NCI-H1436 (cell line): ENCODE measurements around the gene TSPEAR.
A peak's percentile ranks its signal among the peaks of the same experiment; 100 is the strongest.

Experiments used
- DNase-seq: peaks from one replicate; lab custom pipeline; 2025; lab: John Stamatoyannopoulos, UW

TSPEAR gene

DNA sequence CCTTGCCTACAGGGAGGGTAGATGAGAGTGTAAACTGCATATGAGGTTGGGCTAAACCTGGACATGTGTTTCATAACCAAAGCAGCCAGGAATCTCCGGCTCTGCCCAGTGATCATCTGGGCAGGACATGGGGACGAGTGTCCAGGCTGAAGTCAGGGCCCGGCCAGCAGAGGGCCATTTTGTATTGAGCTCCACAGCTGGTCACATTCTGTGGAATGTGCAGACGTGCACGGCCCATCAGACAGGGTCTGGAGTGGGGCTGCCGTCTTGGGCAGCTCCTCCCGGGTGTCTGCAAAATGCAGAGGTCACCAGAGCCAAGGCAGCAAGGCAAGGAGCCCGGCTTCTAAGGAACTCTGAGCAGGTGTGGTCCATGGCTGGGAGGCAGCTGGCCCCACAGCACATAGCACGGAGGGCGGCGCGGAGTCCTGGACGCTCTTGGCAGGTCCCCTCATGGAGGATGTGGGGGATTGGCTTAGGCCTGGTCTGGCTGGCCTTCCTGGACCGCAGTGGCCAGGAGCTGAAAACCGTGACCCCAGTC, 249.8 kb downstream of the TSPEAR start:
- DNase-seq, result no peak

DNA sequence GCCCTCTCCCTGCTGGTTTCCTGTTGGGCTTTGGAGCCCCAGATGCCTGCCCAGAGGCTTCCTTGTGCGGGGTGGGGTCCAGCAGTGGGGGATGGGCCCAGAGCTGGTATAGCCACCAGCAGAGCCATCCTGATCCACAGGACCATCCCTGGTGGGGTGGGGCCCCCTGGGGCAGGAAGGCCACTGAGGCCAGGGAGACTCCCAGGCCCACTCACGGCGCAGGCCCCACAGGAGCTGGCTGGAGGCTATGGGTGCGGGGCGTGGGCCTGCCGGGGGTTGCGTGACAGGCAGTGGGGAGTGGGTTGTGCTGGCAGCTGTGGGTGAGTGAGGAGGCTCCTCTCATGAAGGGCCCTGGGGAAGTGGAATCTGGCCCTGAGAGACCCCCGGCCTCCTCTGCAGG, 250.4 kb downstream of the TSPEAR start:
- no peak for DNase-seq

DNA sequence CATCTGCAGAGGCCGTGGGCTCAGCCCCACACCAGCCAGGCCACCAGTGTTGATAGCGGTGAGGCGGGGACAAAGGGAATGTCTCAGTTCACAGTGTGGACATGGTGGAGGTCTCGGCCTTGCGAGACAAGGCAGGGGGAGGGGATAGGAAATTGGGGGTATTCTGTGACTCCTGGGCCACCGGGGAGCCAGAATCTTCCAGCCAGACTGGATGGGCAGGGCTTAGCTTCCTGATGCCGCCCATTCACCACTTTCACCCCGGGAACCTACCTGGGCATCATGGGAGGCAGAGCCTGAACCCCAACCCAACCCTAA, 251.0 kb downstream of the TSPEAR start:
- DNase-seq, result no peak

DNA sequence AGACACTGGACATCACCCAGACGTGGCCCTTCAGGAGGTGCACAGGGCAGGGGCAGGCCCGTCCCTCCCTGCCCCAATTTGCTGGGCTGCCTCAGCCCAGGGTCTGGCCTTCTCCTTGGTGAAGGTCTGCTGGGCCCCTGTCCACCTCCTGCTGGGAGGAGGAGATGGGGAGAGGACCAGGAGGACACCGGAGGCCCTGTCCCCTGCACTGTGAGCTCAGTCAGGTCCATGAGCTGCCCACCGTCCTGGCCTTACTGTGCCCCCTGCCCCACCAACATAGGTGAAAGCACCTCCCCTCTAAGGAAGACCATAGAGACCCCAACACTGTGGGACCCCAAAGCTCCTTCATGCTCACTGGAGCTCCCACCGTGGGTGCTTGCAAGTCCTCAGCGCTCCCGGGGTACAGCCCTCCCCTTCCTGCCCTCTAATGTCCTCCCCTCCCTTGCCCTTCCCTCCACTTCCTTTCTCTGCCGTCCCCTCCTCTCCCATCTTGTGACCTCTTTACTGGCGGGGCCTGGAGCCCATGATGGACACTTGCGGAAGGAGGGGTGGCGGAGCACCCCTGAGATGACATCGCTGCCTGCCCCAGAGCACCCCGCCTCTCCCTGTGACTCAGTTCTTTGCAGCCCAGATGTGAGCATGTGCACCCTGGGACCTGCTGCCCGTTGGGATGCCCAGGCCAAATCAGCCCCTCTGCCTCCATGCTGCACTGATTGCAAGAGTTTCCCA, 251.5 kb downstream of the TSPEAR start:
- no peak for DNase-seq

DNA sequence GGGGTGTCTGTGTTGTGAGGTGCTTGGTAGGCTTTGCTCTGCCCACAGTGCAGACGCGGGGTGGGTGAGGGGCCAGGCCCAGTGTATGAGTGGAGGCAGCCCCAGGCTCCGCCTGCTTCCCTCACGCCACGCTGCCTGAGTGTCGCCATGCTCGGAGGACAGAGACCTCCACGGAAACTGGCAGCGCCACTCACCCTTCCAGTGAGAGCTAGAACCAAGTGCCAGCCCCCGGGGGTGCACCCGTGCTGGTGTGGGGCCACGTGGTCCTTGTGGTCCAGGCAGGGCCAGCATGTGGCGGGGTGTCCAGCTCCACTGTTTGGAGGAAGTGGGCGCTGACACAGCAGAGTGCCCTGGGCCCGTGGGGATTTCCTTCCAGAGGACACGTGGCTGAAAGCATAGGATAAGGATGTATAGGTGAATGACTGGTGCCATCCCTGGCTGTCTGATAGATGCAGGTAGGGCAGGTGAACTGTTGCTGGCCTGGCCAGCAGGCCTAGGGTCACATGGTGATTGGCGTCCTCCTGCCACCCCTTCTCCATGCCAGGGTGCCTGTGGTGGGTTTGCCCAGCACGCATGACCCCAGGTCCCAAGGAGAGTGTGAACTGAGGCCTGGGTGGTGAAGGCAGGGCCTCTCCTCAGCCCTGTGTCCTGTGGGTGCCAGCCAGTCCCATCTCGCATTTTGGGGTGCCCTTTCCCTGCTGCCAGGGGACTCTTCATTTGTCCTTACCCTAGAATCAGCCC, 252.2 kb downstream of the TSPEAR start:
- DNase-seq, result no peak

DNA sequence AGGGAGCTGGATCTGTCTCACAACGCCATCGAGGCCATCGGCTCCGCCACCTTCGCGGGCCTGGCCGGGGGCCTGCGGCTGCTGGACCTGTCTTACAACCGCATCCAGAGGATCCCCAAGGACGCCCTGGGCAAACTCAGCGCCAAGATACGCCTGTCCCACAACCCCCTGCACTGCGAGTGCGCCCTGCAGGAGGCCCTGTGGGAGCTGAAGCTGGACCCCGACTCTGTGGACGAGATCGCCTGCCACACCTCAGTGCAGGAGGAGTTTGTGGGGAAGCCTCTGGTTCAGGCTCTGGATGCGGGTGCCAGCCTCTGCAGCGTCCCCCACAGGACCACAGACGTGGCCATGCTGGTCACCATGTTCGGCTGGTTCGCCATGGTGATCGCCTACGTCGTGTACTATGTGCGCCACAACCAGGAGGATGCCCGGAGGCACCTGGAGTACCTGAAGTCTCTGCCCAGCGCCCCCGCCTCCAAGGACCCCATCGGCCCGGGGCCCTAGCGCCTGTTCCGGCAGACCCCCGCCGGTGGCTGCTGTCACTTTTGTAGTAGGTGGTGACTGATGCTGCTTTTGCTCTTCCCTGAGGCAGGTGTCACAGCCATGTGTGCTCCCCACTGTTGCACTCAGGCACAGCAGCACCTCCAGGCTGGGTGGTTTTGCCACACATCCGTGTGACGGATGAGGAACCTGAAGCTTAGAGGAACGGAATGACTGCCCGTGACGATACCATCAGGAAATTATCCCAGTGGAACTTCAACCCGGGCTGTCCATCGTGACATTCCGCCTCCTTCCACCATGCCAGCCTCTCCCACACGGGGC, 254.2 kb downstream of the TSPEAR start:
- DNase-seq, result no peak

DNA sequence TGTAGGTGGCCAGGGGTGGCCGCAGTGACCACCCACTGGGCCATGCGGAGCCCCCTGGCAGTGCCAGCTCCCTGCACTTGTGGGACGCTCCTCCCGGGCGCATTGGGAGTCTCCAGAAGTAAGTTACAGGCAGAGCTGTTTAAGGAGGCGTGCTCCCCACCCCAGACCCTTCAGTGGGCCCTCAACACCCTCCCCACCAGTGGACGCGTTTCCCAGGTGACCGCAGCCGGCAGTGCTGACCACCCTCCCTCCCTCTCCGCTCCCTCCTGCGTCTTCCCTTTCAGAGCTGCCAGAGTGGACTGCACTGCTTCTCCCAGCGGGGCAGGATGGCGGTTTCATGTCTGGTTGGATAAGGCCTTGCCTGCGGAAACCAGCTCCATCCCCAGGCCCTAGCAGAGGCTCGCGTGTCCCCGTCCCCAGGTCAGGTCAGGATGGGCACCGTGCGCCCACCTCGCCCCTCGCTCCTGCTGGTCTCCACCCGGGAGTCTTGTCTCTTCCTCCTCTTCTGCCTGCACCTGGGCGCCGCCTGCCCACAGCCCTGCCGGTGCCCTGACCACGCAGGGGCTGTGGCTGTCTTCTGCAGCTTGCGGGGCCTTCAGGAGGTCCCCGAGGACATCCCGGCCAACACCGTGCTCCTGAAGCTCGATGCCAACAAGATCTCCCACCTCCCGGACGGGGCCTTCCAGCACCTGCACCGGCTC, 255.0 kb downstream of the TSPEAR start:
- no peak for DNase-seq

DNA sequence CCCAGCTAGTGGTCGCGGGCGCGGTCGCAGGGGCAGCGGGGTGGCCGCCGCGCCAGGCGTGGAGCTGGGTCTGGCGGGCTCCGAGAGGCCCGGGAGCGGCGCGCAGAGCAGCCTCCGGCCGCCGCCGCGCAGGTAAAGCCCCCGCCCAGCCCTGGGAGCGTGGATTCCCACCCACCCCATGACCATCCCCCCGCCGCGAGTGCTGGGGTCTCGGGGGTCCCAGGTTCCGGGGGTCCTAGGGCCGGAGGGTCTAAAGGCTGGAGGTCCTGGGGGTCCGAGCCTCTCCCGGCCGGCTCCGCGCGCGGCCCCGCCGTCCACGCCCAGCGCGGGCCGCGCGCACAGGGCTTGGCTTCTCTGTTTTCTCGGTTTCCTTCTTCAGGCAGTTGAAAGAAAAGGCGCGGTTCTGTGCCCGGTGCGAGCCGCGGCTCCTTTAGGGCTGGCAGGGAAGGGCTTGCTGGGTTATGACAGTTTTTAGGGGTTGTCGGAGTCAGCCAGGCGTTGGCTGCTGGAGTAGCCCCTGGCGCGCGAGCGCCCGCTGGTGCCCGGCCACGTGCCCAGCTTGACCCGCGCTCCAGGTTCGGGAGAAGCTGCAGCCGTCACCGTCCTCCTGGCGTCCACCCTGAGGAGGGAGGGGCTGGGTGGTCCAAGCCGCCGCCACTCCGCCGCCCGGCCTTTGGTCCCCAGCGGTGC, 255.7 kb downstream of the TSPEAR start:
- no peak for DNase-seq

DNA sequence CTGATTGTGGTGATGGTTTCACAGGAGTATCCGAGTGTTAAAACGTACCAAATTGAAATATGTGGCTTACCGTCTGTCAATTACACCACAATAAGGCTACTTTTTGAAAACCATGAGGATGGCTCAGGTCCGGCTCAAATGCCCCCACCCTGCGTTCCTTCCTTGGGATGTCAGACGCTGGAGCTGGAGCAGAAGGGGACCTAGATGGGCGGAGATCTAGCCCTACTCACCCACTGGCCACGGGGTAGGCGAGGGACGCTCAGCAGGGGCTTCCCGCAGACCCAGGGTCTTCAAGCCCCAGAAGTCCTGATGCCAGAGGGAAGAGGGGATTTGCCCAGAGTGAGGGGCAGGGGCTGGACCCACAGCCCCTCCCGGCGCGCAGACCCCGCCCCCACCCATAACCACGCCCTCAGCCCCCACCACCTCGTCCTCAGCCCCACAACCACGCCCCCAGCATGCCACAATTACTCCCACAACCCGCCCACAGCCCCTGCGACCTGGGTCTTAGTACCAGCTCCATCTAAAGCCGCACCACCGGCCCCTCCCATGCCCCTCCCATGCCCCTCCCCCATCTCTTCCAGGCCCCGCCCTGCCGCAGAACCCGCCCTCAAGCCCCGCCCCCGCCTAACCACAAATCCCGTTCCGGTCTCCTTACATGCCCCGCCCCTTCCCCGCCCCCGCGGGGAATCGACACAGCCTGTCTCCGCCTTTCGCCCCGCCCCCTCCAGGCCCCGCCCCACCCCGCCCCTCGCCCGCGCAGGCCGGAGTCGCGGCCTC, 256.4 kb downstream of the TSPEAR start, which contains the start of gene LRRC3:
Gene LRRC3, plus strand, starts transcription at position 764 of the 777 bp plus-strand sequence. CDS start 1,135 bp downstream, outside the sequence.
- DNase-seq, result peak; percentile 92

DNA sequence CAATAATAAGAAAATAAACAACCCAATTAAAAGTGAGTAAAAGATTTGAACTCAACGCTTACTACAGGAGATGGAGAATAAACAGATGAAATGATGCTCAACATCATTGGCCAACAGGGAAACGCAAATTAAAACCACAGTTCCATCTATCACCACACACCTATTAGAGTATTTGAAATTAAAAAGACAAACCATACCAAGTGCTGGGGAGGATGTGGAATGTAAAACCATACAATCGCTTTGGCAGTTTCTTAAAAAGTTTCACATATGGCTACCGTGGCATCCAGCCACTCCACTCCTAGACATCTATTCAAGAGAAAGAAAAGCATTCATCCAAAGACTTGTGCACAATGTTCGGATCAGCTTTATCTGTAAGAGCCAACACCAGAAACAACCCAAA, 257.3 kb downstream of the TSPEAR start:
- no peak for DNase-seq

DNA sequence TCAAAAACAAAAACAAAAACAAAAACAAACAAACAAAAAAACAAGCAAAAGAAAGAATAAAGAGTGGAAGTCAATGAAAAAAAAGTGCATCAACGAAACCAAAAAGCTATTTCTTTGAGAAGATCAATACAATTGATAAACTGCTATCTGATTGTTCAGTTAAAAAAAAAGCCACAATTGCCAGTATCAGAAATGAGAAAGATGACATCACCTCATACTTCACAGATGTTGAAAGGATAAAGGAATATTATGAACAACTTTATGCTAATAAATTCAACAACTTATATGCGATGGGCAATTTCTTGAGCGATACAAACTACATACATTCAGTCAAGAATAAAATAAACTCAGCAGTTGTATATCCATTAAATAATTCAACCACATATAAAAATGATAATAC, 258.3 kb downstream of the TSPEAR start:
- no peak for DNase-seq

DNA sequence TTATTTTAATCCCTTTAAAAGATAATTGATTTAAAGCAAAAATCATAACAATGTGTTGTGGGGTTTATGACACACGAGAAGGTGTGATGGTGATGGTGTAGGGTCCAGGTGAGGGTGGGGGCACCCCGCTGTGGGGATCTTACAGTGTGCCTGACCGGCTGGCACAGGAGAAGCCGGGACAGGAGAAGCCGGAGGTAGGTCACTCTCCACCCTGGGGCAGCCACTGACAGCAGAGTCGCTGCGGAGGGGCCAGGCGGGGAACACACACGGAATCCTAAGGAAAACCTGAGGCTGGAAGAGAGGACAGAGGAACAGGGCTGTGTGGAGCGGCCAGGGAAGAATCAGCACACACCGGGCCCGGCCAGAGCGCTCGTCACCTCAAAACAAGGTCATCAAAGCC, 260.4 kb downstream of the TSPEAR start:
- DNase-seq, result no peak

DNA sequence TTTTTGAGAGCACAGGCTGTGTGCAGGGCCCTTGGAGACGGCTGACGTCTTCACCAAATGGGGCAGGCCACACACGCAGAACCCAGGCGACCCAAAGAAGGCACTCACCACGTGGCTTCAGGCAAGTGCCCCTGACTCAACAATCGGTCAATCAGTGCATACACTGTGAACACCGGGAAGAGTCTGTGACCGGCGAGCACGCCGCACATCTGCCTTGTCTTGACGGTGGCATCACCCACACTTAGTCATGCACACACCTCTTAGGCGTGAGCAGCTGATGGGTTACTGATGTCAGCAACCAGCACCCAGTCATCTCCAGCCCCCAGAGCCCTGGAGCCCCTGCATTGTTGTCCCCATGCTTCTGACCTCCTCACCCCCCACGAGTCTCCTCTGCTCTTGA, 261.0 kb downstream of the TSPEAR start:
- no peak for DNase-seq

DNA sequence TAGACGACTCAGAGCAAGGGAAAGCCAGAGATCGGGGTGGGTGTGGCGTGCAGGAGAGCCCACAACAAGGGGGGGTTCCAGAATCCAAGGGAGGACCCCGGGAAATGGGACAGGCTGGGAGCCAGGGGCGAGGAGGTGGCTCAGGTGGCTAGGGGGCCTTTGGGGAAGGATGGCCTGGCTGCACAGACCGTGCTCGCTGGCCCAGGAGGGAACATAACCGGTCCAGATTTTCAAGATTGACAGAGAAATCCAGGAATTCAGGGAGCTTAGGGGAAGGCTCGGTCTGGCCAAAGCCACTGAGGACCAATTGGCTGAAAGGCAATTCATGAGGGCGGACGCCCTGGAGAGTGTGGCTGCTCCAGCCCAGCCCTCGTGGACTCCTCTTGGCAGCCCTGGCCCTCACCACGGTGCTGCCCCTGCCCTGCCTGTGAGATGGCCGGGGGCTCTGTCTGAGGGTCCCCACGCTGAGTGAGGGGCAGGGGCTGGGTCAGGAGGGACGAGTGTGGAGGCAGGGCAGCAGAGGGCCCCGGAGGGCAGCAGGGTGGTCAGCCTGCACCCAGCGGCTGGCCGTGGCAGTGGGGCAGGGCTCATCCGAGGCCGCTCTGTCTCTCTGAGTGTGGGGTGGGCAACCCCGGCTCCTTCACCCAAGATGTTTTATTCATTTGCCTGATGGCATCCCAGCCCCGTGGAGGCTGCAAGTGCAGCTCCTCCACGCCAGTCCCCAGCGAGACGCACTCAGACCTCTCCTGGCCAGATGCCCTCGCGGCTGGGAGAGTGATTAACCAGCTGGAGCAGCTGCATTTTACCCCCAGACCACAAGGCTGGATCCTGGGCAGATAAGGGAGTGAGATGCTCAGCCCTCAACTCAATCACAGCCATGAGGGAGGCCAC, 261.7 kb downstream of the TSPEAR start:
- DNase-seq, result no peak

DNA sequence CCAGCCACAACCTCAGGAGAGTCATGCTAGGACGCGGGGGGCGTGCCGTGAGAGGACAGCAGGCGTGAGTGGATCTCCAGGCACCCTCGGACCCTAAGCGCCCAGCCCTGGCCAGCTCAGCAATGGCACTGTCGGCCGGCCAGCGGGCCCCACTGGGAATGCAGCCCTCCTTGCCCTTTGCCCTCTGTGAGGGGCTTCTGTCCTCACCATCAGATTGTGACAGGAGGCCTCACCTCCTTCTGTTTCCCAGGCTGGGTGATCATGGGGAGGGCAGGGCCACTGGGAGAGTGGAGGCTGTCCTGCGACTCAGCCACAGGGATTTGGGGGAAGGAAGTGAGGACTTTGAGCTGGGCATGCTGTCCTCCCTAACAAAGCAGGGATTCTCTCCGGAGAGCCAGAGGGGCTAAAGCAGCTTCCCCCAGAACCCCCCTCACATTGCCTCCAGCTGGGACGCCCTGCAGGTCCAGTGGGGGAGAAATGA, 262.7 kb downstream of the TSPEAR start:
- DNase-seq, result no peak
